ENCODE data around the gene ZNF230.

ZNF230 gene

DNA sequence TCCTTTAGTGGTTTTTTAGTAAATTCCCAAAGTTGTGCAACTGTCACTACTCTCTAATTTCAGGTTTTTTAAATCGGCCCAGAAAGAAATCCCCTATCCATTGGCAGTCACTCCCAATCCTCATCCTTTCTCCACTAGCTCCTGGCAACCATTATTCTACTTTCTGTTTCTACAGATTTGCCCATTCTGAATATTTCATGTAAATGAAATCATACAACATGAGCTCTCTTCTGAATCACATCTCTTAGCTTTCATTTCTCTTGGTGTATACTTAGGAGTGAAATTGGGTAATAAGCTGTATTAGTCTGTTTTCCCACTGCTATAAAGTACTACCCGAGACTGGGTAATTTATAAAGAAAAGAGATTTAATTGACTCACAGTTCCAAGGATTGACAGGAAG is 39.4 kb downstream of the ZNF230 start:
- DNase-seq (ENCODE audit: low read depth in 3 of 3), result no peak

DNA sequence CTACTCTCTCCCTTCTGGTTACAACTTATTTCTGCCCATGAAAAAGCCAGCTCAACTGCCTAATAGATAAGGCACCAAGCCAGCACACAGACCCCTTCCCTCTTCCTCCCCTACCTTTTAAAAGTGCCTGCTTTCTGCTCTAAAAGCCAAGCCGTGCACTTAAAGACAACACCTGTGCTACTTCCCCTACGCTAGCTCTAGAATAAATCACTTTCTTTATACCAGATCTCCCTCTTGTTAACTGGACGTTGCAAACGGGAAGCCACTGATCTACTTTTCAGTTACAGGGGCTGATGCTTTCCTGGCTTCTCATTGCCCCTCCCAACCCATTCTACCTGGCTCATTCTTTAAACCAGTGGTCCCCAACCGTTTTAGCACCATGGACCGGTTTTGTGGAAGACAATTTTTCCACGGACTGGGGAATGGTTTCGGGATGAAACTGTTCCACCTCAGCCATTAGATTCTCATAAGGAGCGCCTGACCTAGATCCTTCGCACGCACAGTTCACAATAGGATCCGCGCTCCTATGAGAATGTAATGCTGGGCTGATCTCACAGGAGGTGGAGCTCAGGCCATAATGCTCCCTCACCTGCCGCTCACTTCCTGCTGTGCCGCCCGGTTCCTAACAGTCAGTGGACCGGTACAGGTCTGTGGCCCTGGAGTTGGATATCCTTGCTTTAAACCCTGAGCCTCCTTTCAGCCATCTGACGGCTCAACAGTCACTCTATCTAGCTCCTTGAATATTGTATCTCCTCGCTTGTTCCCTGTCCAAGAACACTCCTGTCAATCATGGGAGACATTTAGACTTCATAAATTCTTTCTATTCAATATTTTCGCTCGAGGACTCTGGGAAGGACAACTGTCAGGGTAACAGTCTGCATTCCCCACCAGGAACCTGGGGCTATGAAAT is 48.2 kb downstream of the ZNF230 start:
- DNase-seq (ENCODE audit: low read depth in 3 of 3), result no peak

DNA sequence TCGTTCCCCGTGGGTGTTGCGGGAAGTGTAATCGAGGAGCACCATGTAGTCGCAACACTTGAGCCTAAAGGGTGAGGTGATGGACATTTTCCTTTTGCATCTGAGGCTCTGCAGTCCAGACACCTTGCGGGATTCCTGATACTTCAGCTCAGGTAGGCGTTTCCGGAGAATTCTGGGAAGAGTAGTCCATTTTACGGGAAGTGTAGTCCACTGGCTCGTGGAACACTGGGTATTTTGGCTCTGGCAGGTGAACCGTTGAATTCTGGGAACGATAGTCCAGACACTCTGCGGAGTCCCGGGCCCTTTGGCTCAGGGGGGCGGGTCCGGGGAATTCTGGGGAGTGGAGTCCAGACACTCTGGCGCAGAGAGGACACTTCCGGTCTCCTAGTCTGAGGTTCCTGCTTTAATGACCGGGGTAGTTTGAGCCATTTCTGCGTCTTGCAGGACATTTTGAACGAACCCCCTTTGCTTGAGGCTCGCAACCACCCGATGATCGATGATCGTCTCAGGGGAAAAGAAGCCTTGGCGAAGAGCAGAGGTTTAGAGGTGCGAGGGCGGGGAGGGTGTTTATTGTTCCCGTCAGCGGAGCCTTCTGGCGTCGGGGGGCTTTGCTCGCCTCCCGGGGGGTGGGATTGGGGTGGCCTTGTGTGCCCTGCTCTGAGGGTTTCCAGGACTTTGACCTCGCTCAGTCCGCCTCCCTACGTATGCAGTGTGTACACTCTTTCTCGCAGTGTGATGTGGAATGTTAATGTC is 49.1 kb downstream of the ZNF230 start, which contains the start of gene ZNF223:
Gene ZNF223 (plus strand): TSS at position 387 of the 753 bp plus-strand sequence. CDS start 3,141 bp downstream, outside the sequence.
- DNase-seq (ENCODE audit: low read depth in 3 of 3), result peak; percentile 35 to 47 (median 45)

GRCh38 chr19:44055870-44056269 is 53.1 kb downstream of the ZNF230 start:
- no peak for DNase-seq (ENCODE audit: low read depth in 3 of 3)

GRCh38 chr19:44059229-44059628 is 56.5 kb downstream of the ZNF230 start:
- DNase-seq (ENCODE audit: low read depth in 3 of 3), result no peak

DNA sequence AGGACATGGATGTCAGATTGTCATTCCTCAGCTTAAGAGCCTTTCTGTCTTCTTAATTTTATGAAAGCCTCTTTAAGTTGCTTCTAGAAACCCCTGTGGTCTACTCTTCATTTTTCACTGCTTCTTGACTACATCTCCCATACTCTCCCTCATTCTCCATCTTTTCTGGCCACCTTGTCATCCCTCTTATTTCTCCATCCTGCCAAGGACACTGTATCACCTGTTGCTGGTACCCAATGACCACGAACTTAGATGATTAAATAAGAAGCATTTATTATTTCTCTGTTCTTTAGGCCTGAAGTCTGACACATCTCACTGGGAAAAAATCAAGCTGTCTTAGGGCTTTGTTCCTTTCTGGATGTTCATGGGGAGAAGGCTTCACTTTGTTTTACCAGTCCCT is 58.3 kb downstream of the ZNF230 start:
- DNase-seq (ENCODE audit: low read depth in 3 of 3), result no peak
